GM12865 (cell line): ENCODE results near the gene TUBB2B.

Experiments
- DNase-seq: peaks from one replicate; pipeline ENCODE4 v3.0.0; 2010; ENCODE audit warnings: low read depth
- H3K4me3 ChIP-seq: 2 replicates; pipeline ENCODE4 v1.5.1; 2011; ENCODE audit warnings: mild to moderate bottlenecking, low read depth, low read length, control low read depth
- CTCF ChIP-seq: IDR thresholded peaks from 2 replicates; pipeline ENCODE4 v1.5.1; 2011; ENCODE audit warnings: low read length, control low read depth, low read depth, inconsistent platforms; ENCODE audit not compliant: insufficient read depth; ENCODE audit errors: missing control alignments

The TUBB2B gene

GRCh38 chr6:3233321-3233720 lies 5.9 kb upstream of the TUBB2B start:
- TF ChIP-seq CTCF, result no peak
- DNase-seq, result no peak
- no peak overlapping the region for H3K4me3 ChIP-seq

- TF ChIP-seq CTCF, result no peak
- no peak for DNase-seq
- no peak overlapping the region for H3K4me3 ChIP-seq
These were observed 4.8 kb upstream of the TUBB2B start for GRCh38 chr6:3232017-3232945.

- no peak overlapping the region for H3K4me3 ChIP-seq
- DNase-seq, result no peak
- no peak for TF ChIP-seq CTCF
These were observed 4.0 kb upstream of the TUBB2B start for GRCh38 chr6:3231247-3232016.

GRCh38 chr6:3230900-3231246 lies 3.4 kb upstream of the TUBB2B start:
- no peak overlapping the region for H3K4me3 ChIP-seq
- TF ChIP-seq CTCF, result no peak
- no peak for DNase-seq

GRCh38 chr6:3230256-3230882 lies 2.9 kb upstream of the TUBB2B start:
- H3K4me3 ChIP-seq, result no peak overlapping the region
- TF ChIP-seq CTCF, result no peak

GRCh38 chr6:3229566-3230178 lies 2.2 kb upstream of the TUBB2B start:
- DNase-seq, result peak; percentile 39
- no peak overlapping the region for H3K4me3 ChIP-seq
- peak; percentile 9 for TF ChIP-seq CTCF

More at GRCh38 chr6:3230256-3230882, 2.9 kb upstream of the TUBB2B start:
- no peak for DNase-seq
